Trophoblast cell (in vitro differentiated cells and primary cell): ENCODE measurements around the gene ZNF439.
A peak's percentile ranks its signal among the peaks of the same experiment; 100 is the strongest.
"Not testable (repeated sequence)": the region's sequence is repeated elsewhere in the genome, so short reads cannot be mapped to it uniquely, and the experiment has no call there.

Experiments
- DNase-seq, 2 donors: peaks; one replicate each; pipeline ENCODE4 v3.0.0-alpha.2; 2016
- H2AFZ ChIP-seq: 2 replicates; pipeline ENCODE4 v1.6.1; 2013; ENCODE audit warnings: low read length, moderate library complexity, mild to moderate bottlenecking; ENCODE audit not compliant: insufficient read depth, poor library complexity
- H2AK5ac ChIP-seq: 2 replicates; pipeline ENCODE4 v1.6.1; 2013; ENCODE audit warnings: mild to moderate bottlenecking, low read length
- H2BK120ac ChIP-seq: 2 replicates; pipeline ENCODE4 v1.6.1; 2013; ENCODE audit warnings: low read length, mild to moderate bottlenecking, moderate library complexity; ENCODE audit not compliant: insufficient read depth, poor library complexity
- H2BK12ac ChIP-seq: 2 replicates; pipeline ENCODE4 v1.6.1; 2013; ENCODE audit warnings: mild to moderate bottlenecking, low read length, moderate library complexity
- H2BK5ac ChIP-seq: 2 replicates; pipeline ENCODE4 v1.6.1; 2013; ENCODE audit warnings: low read length, low read depth, moderate library complexity, mild to moderate bottlenecking; ENCODE audit not compliant: poor library complexity
- H3K14ac ChIP-seq: 2 replicates; pipeline ENCODE4 v1.6.1; 2013; ENCODE audit warnings: mild to moderate bottlenecking, low read length
- H3K18ac ChIP-seq: 2 replicates; pipeline ENCODE4 v1.6.1; 2013; ENCODE audit warnings: mild to moderate bottlenecking, low read length
- H3K23ac ChIP-seq: 2 replicates; pipeline ENCODE4 v1.6.1; 2013; ENCODE audit warnings: low read length
- H3K27ac ChIP-seq: 2 replicates; pipeline ENCODE4 v1.5.1; 2013; ENCODE audit warnings: low read depth, mild to moderate bottlenecking, inconsistent platforms, low read length, moderate library complexity
- H3K27me3 ChIP-seq: 2 replicates; pipeline ENCODE4 v1.6.1; 2013; ENCODE audit warnings: inconsistent platforms, mild to moderate bottlenecking, low read length, moderate library complexity; ENCODE audit not compliant: insufficient read depth
- H3K36me3 ChIP-seq, 2 experiments: 1 replicate in 1 of 2; 2 replicates in 1 of 2; pipeline ENCODE4 v1.6.1; 2013; ENCODE audit warnings: low read length in 2 of 2, mild to moderate bottlenecking in 2 of 2, moderate library complexity in 1 of 2; ENCODE audit not compliant: insufficient read depth in 2 of 2, control insufficient read depth in 1 of 2
- H3K4ac ChIP-seq: 2 replicates; pipeline ENCODE4 v1.6.1; 2013; ENCODE audit warnings: low read depth, mild to moderate bottlenecking, low read length, moderate library complexity
- H3K4me1 ChIP-seq, 2 experiments: 1 replicate in 1 of 2; 2 replicates in 1 of 2; pipeline ENCODE4 v1.6.1; 2013; ENCODE audit warnings: low read length in 2 of 2, mild to moderate bottlenecking in 2 of 2, moderate library complexity in 1 of 2; ENCODE audit not compliant: insufficient read depth in 2 of 2, control insufficient read depth in 1 of 2
- H3K4me2 ChIP-seq: 2 replicates; pipeline ENCODE4 v1.6.1; 2013; ENCODE audit warnings: inconsistent platforms, mild to moderate bottlenecking, low read length, moderate library complexity
- H3K4me3 ChIP-seq: 2 replicates; pipeline ENCODE4 v1.5.1; 2013; ENCODE audit warnings: mild to moderate bottlenecking, low read depth, low read length, inconsistent platforms
- H3K79me1 ChIP-seq: one replicate; pipeline ENCODE4 v1.6.1; 2013; ENCODE audit warnings: low read length
- H3K79me2 ChIP-seq: 2 replicates; pipeline ENCODE4 v1.6.1; 2013; ENCODE audit warnings: low read length, mild to moderate bottlenecking; ENCODE audit not compliant: control insufficient read depth, insufficient read depth, poor library complexity
- H3K9ac ChIP-seq: 2 replicates; pipeline ENCODE4 v1.6.1; 2013; ENCODE audit warnings: mild to moderate bottlenecking, low read length
- H3K9me3 ChIP-seq: 2 replicates; pipeline ENCODE4 v1.6.1; 2013; ENCODE audit warnings: low read depth, mild to moderate bottlenecking, control low read depth, inconsistent platforms, low read length; ENCODE audit not compliant: insufficient read depth
- H4K12ac ChIP-seq: 2 replicates; pipeline ENCODE4 v1.6.1; 2013; ENCODE audit warnings: low read depth, mild to moderate bottlenecking, low read length, moderate library complexity
- H4K8ac ChIP-seq: 2 replicates; pipeline ENCODE4 v1.6.1; 2013; ENCODE audit warnings: low read depth, mild to moderate bottlenecking, low read length, moderate library complexity
- H4K91ac ChIP-seq: one replicate; pipeline ENCODE4 v1.6.1; 2013; ENCODE audit warnings: low read depth, mild to moderate bottlenecking, low read length, moderate library complexity
- WGBS: extraction: QIAGEN DNeasy Blood & Tissue Kit; methylation state at CpG from one replicate; pipeline ENCODE4 v1.1.7; 2013; ENCODE audit warnings: missing lambda C conversion rate; ENCODE audit not compliant: insufficient read length, insufficient coverage; ENCODE audit errors: extremely low coverage; 5-methylcytosine and 5-hydroxymethylcytosine counted together

Gene ZNF439

DNA sequence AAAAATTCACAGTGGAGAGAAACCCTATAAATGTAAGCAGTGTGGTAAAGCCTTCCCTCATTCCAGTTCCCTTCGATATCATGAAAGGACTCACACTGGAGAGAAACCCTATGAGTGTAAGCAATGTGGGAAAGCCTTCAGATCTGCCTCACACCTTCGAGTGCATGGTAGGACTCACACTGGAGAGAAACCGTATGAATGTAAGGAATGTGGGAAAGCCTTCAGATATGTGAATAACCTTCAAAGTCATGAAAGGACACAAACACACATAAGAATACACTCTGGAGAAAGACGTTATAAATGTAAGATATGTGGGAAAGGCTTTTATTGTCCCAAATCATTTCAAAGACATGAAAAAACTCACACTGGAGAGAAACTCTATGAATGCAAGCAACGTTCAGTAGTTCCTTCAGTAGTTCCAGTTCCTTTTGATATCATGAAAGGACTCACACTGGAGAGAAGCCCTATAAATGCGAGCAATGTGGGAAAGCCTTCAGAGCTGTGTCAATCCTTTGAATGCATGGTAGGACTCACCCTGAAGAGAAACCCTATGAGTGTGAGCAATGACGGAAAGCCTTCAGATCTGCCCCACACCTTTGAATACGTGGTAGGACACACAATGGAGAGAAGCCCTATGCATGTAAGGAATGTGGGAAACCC, 16.1 kb upstream of the ZNF439 start:
- H2BK12ac ChIP-seq = no peak overlapping the region
- H3K36me3 ChIP-seq = peaks cover 21 to 39% of the 10 kb centered on the region in 2 experiments
- no peak overlapping the region for H3K27ac ChIP-seq
- no peaks in the 10 kb centered on the region for H3K27me3 ChIP-seq
- no peak overlapping the region for H2BK5ac ChIP-seq
- no CpG with 5 or more reads among the region's 8 CpGs for WGBS
- H4K8ac ChIP-seq = no peak overlapping the region
- H3K4me2 ChIP-seq = no peak overlapping the region
- DNase-seq = no peak
- no peaks in the 10 kb centered on the region for H3K79me1 ChIP-seq
- no peak overlapping the region for H3K4ac ChIP-seq
- no peak overlapping the region for H2BK120ac ChIP-seq
- no peak overlapping the region for H4K12ac ChIP-seq
- peaks cover 17% of the 10 kb centered on the region for H3K9me3 ChIP-seq
- H3K14ac ChIP-seq = no peak overlapping the region
- H3K23ac ChIP-seq = no peak overlapping the region
- no peak overlapping the region for H3K4me3 ChIP-seq
- H3K18ac ChIP-seq = no peak overlapping the region
- H3K4me1 ChIP-seq = no peaks in the 10 kb centered on the region
- H3K79me2 ChIP-seq = no peaks in the 10 kb centered on the region
- no peak overlapping the region for H2AK5ac ChIP-seq
- no peak overlapping the region for H2AFZ ChIP-seq
- no peak overlapping the region for H4K91ac ChIP-seq
- no peak overlapping the region for H3K9ac ChIP-seq

DNA sequence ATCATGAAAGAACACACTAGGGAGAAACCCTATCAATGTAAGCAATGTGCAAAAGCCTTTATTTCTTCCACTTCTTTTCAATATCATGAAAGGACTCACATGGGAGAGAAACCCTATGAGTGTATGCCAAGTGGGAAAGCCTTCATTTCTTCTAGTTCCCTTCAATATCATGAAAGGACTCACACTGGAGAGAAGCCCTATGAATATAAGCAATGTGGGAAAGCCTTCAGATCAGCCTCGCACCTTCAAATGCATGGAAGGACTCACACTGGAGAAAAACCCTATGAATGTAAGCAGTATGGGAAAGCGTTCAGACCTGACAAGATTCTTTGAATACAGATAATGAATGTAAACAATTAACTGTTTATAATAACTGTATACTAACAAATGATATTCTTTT, 15.0 kb upstream of the ZNF439 start:
- Histone ChIP-seq H3K9me3 (peaks cover 18% of the 10 kb centered on the region), H3K9ac (no peak overlapping the region), H3K27ac (no peak overlapping the region), H2AK5ac (no peak overlapping the region), H3K27me3 (no peaks in the 10 kb centered on the region), H2AFZ (no peak overlapping the region), H3K14ac (no peak overlapping the region), H3K4me2 (no peak overlapping the region), H4K12ac (no peak overlapping the region), H2BK120ac (no peak overlapping the region), H4K8ac (no peak overlapping the region), H3K18ac (no peak overlapping the region), H3K4me3 (no peak overlapping the region), H3K36me3 (peaks cover 21 to 35% of the 10 kb centered on the region in 2 experiments), H3K4me1 (no peaks in the 10 kb centered on the region), H3K79me2 (no peaks in the 10 kb centered on the region), H4K91ac (no peak overlapping the region), H3K4ac (no peak overlapping the region), H2BK12ac (no peak overlapping the region), H3K79me1 (no peaks in the 10 kb centered on the region), H2BK5ac (no peak overlapping the region), H3K23ac (no peak overlapping the region)
- no CpG with 5 or more reads among the region's 2 CpGs for WGBS
- DNase-seq = no peak

DNA sequence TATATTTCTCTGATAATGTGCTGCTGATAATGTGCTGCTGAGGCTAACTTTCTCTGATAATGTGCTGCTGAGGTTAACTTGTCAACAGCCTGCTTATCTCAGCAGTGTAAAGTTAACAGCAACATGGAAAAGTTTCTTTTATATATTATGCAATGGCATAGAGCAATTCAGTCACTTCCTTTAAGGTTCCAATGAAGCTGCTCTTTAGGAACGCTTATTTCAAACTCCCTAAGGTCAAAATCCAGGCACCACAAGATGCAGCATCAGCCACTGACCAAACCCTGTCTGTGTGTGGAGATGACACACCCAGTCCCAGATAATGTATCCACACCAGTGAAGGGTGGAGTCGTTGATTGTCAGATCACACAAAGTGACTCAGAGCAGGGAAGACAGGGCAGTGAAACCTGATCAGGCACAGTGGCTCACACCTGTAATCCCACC, 12.9 kb upstream of the ZNF439 start:
- not testable (repeated sequence) for H2AK5ac ChIP-seq, H3K4ac ChIP-seq, H3K14ac ChIP-seq, H3K9ac ChIP-seq, H2BK12ac ChIP-seq, H3K23ac ChIP-seq, H3K79me1 ChIP-seq, H2BK5ac ChIP-seq, H2AFZ ChIP-seq, H3K4me1 ChIP-seq, H4K12ac ChIP-seq, H3K18ac ChIP-seq, H2BK120ac ChIP-seq, H4K8ac ChIP-seq, H3K27ac ChIP-seq, H3K27me3 ChIP-seq, H3K4me2 ChIP-seq, H4K91ac ChIP-seq, H3K79me2 ChIP-seq, H3K4me3 ChIP-seq
- DNase-seq = peak in 1 of 2 donors; percentile 57
- Histone ChIP-seq H3K36me3 (peaks cover 13 to 28% of the 10 kb centered on the region in 2 experiments), H3K9me3 (peaks cover 13% of the 10 kb centered on the region)
- no CpG with 5 or more reads among the region's 2 CpGs for WGBS

- Histone ChIP-seq H3K9me3 (peaks cover 11% of the 10 kb centered on the region), H3K79me2 (no peaks in the 10 kb centered on the region), H3K4me1 (no peaks in the 10 kb centered on the region), H2AK5ac (no peak overlapping the region), H3K4me3 (no peak overlapping the region), H4K91ac (no peak overlapping the region), H3K36me3 (no peaks in the 10 kb centered on the region), H3K9ac (no peak overlapping the region), H3K23ac (no peak overlapping the region), H2BK5ac (no peak overlapping the region), H3K4me2 (no peak overlapping the region), H3K27me3 (no peaks in the 10 kb centered on the region), H2BK12ac (no peak overlapping the region), H3K18ac (no peak overlapping the region), H3K27ac (no peak overlapping the region), H4K8ac (no peak overlapping the region), H3K4ac (no peak overlapping the region), H2BK120ac (no peak overlapping the region), H2AFZ (no peak overlapping the region), H3K14ac (no peak overlapping the region), H3K79me1 (no peaks in the 10 kb centered on the region), H4K12ac (no peak overlapping the region)
- peak; percentile 20 to 59 for DNase-seq
- no CpG with 5 or more reads among the region's 2 CpGs for WGBS
Measured at GRCh38 chr19:11843722-11844121, 4.8 kb upstream of the ZNF439 start.
